Pericardium fibroblast (primary cell): Measurements from ENCODE around the gene CCPG1. TPM values are rescaled to one million over a fixed set of nuclear protein-coding genes. Genes with fewer than 3 reads are reported as not detected.

ENCODE experiments used
- total RNA-seq: library from RNA; depleted of rRNA; stranded (reverse); fragments of >200 nt; gene quantifications from 2 replicates; pipeline ENCODE4 v1.2.3, GENCODE V29; 2015

The CCPG1 gene
- 34.0 and 45.7 TPM in 2 replicates for total RNA-seq

GRCh38 chr15:55408012-55408928, at the start of gene CCPG1, which contains the start of gene PIERCE2:
TSS of gene CCPG1 (minus strand) at chr15:55408359. CDS start at chr15:55389424, 18,935 bp downstream.
TSS of gene PIERCE2 (plus strand) at chr15:55408495. CDS start at chr15:55408769, 274 bp downstream.

GRCh38 chr15:55318588-55319494, 89.3 kb downstream of the CCPG1 start, which contains the start of the genes PIGB and PIGBOS1:
TSS of gene PIGB (plus strand) at chr15:55319222. CDS start at chr15:55319251, 29 bp downstream.
TSS of gene PIGBOS1 (minus strand) at chr15:55319123. CDS start at chr15:55317792, 1,331 bp downstream.

Other genes with a start within 250 kb of the CCPG1 start
- gene RSL24D1, start 211.4 kb downstream of the CCPG1 start, total RNA-seq, result 65.3 and 88.5 TPM in 2 replicates
- 8.5 and 12.7 TPM in 2 replicates for gene RAB27A, start 118.5 kb downstream of the CCPG1 start, total RNA-seq
- gene PIGBOS1, start 89.2 kb downstream of the CCPG1 start, total RNA-seq, result 8.9 and 16.5 TPM in 2 replicates
- 8.8 and 16.0 TPM in 2 replicates for gene PIGB, start 89.1 kb downstream of the CCPG1 start, total RNA-seq
- gene PIERCE2, start 136 bp upstream of the CCPG1 start, total RNA-seq, result 1.2 and 2.6 TPM in 2 replicates
- 0.09 and 0.70 TPM in 2 replicates for gene DNAAF4, start 99.9 kb upstream of the CCPG1 start, total RNA-seq
- gene PYGO1, start 180.0 kb upstream of the CCPG1 start, total RNA-seq, result 6.6 and 8.2 TPM in 2 replicates